GM12878 (cell line): ENCODE results near the gene ARID4B. TPM values are rescaled to one million over a fixed set of nuclear protein-coding genes. Genes with fewer than 3 reads are reported as not detected.
A peak's percentile ranks its signal among the peaks of the same experiment; 100 is the strongest.

ENCODE experiments used
- ATAC-seq: fragments of 200-7000 bp; cut with Tn5 transposase; 3 replicates; pipeline ENCODE4 v1.9.1; 2020; ENCODE audit warnings: mild to moderate bottlenecking, moderate library complexity
- BruUV-seq: library from RNA; stranded (reverse); fragments of 400-500 nt; replicated peaks from 2 replicates; lab custom pipeline; 2021; lab: Mats Ljungman, UMichigan
- CTCF ChIA-PET: fragments of 300-600 bp; sonication (Branson Sonifier 250); formaldehyde crosslinking; extraction: SDS; loops from one replicate; lab custom pipeline; 2021; ENCODE audit warnings: inconsistent platforms; lab: Yijun Ruan, JAX
- POLR2A ChIA-PET: fragments of 350-600 bp; formaldehyde crosslinking; extraction: SDS; loops from one replicate; lab custom pipeline; 2021; ENCODE audit warnings: inconsistent platforms; lab: Charles Lee
- RAD21 ChIA-PET: fragments of 300-600 bp; sonication (Branson Sonifier 250); formaldehyde crosslinking; loops from one replicate; lab custom pipeline; 2023; ENCODE audit warnings: antibody characterized with exemption; ENCODE audit not compliant: unreplicated experiment; lab: Charles Lee
- SMC1A ChIA-PET: fragments of 300-600 bp; sonication (Branson Sonifier 250); formaldehyde crosslinking; loops from one replicate; lab custom pipeline; 2023; ENCODE audit not compliant: unreplicated experiment, uncharacterized antibody; lab: Charles Lee
- DNase-seq: peaks from one replicate; pipeline ENCODE4 v3.0.0-alpha.2; 2011; ENCODE audit warnings: low read depth, low spot score
- FAIRE-seq: peaks from 3 replicates; lab custom pipeline; 2011; peaks lifted over from hg19 to GRCh38; lab: Jason Lieb, UNC
- H2AFZ ChIP-seq: 2 replicates; pipeline ENCODE4 v1.6.0; 2011; ENCODE audit warnings: low read depth, low read length, control low read depth; ENCODE audit not compliant: control insufficient read depth
- H3K27ac ChIP-seq: 2 replicates; pipeline ENCODE4 v1.5.1; 2011; ENCODE audit warnings: control low read depth; ENCODE audit not compliant: control insufficient read depth, insufficient read depth
- H3K27me3 ChIP-seq, 2 experiments: replicated peaks in 1 of 2; 2 replicates each; pipeline versions ENCODE4 v1.6.0 to v1.6.1; 2011; ENCODE audit warnings: low read length in 1 of 2; ENCODE audit not compliant: control insufficient read depth in 2 of 2, insufficient read depth in 2 of 2
- H3K36me3 ChIP-seq, 2 experiments: 2 replicates each; pipeline ENCODE4 v1.5.1; 2011; ENCODE audit warnings: low read length in 1 of 2; ENCODE audit not compliant: control insufficient read depth in 2 of 2, insufficient read depth in 2 of 2
- H3K4me1 ChIP-seq: 2 replicates; pipeline ENCODE4 v1.6.1; 2011; ENCODE audit warnings: mild to moderate bottlenecking, low read length, moderate library complexity, mixed read lengths; ENCODE audit not compliant: control insufficient read depth, insufficient read depth
- H3K4me2 ChIP-seq: 2 replicates; pipeline ENCODE4 v1.6.0; 2011; ENCODE audit warnings: control low read depth; ENCODE audit not compliant: control insufficient read depth, insufficient read depth
- H3K4me3 ChIP-seq: fragments of 200-600 bp; sonication (generic); 2 replicates; pipeline ENCODE4 v1.5.1; 2016
- H3K79me2 ChIP-seq: 2 replicates; pipeline ENCODE4 v1.6.0; 2011; ENCODE audit warnings: low read length; ENCODE audit not compliant: control insufficient read depth, insufficient read depth
- H3K9ac ChIP-seq: 2 replicates; pipeline ENCODE4 v1.8.0; 2011; ENCODE audit warnings: low read length, control low read depth, mixed read lengths; ENCODE audit not compliant: control insufficient read depth, insufficient read depth
- H3K9me3 ChIP-seq: replicated peaks from 3 replicates; pipeline ENCODE4 v1.5.1; 2011; ENCODE audit warnings: mild to moderate bottlenecking, low read length; ENCODE audit not compliant: control insufficient read depth, insufficient read depth
- H4K20me1 ChIP-seq: 2 replicates; pipeline ENCODE4 v1.6.0; 2011; ENCODE audit not compliant: control insufficient read depth, insufficient read depth
- BACH1 ChIP-seq: fragments of 450-650 bp; IDR thresholded peaks from 2 replicates; pipeline ENCODE4 v1.6.1; 2017; ENCODE audit warnings: mild to moderate bottlenecking, borderline replicate concordance
- BCL3 ChIP-seq: IDR thresholded peaks from 2 replicates; pipeline ENCODE4 v1.6.1; 2011; ENCODE audit warnings: borderline replicate concordance, low read depth, mild to moderate bottlenecking, moderate library complexity, low read length; ENCODE audit not compliant: insufficient read depth, poor library complexity, severe bottlenecking
- BHLHE40 ChIP-seq, 2 experiments: fragments of 450-650 bp in 1 of 2; IDR thresholded peaks; 2 replicates each; pipeline ENCODE4 v1.6.1; 2011 to 2017; ENCODE audit warnings: low read depth in 2 of 2, borderline replicate concordance in 1 of 2, improper control_type of control experiment in 1 of 2, low read length in 1 of 2, mild to moderate bottlenecking in 1 of 2
- CBX3 ChIP-seq: fragments of 200-600 bp; sonication (generic); IDR thresholded peaks from 2 replicates; pipeline ENCODE4 v1.6.1; 2016; ENCODE audit warnings: low read depth, borderline replicate concordance
- CHD2 ChIP-seq: IDR thresholded peaks from 2 replicates; pipeline ENCODE4 v1.6.1; 2011; ENCODE audit warnings: low read depth, low read length, improper control_type of control experiment, borderline replicate concordance
- CREB1 ChIP-seq: IDR thresholded peaks from 2 replicates; pipeline ENCODE4 v1.6.1; 2012; ENCODE audit warnings: low read depth, mild to moderate bottlenecking, inconsistent platforms
- ETV6 ChIP-seq, 2 experiments: fragments of 450-650 bp in 1 of 2; IDR thresholded peaks in 1 of 2; conservative IDR thresholded peaks in 1 of 2; 2 replicates each; pipeline ENCODE4 v1.6.1; 2014; ENCODE audit warnings: antibody characterized with exemption in 1 of 2, borderline replicate concordance in 1 of 2, low read depth in 1 of 2, mild to moderate bottlenecking in 1 of 2, moderate library complexity in 1 of 2
- GABPA ChIP-seq: IDR thresholded peaks from 2 replicates; pipeline ENCODE4 v1.6.1; 2014; ENCODE audit warnings: antibody characterized with exemption, low read depth, mild to moderate bottlenecking, inconsistent platforms
- HDAC2 ChIP-seq: fragments of 200-600 bp; sonication (generic); IDR thresholded peaks from 2 replicates; pipeline ENCODE4 v1.6.1; 2017
- HDAC6 ChIP-seq: fragments of 200-600 bp; sonication (generic); IDR thresholded peaks from one replicate; pipeline ENCODE4 v1.8.0; 2017; ENCODE audit warnings: antibody characterized with exemption; ENCODE audit not compliant: unreplicated experiment
- IKZF1 ChIP-seq: fragments of 450-650 bp; conservative IDR thresholded peaks from 2 replicates; pipeline ENCODE4 v1.6.1; 2017; ENCODE audit warnings: antibody characterized with exemption, mild to moderate bottlenecking
- IRF4 ChIP-seq: IDR thresholded peaks from 2 replicates; pipeline ENCODE4 v1.6.1; 2011; ENCODE audit warnings: low read depth, low read length
- MEF2A ChIP-seq: IDR thresholded peaks from 2 replicates; pipeline ENCODE4 v1.6.1; 2011; ENCODE audit warnings: low read depth, mild to moderate bottlenecking, low read length, moderate library complexity; ENCODE audit not compliant: insufficient read depth
- MYC ChIP-seq: IDR thresholded peaks from 2 replicates; pipeline ENCODE4 v1.6.1; 2011; ENCODE audit warnings: mild to moderate bottlenecking, low read length, moderate library complexity, inconsistent platforms; ENCODE audit not compliant: insufficient read depth, insufficient replicate concordance, insufficient read length, severe bottlenecking
- NR2C1 ChIP-seq: fragments of 450-650 bp; IDR thresholded peaks from 2 replicates; pipeline ENCODE4 v1.6.1; 2017; ENCODE audit warnings: antibody characterized with exemption, mild to moderate bottlenecking, moderate library complexity
- PAX8 ChIP-seq: fragments of 450-650 bp; IDR thresholded peaks from 2 replicates; pipeline ENCODE4 v1.6.1; 2017; ENCODE audit warnings: mild to moderate bottlenecking, moderate library complexity
- PKNOX1 ChIP-seq: fragments of 450-650 bp; IDR thresholded peaks from 2 replicates; pipeline ENCODE4 v1.6.1; 2016; ENCODE audit warnings: mild to moderate bottlenecking
- RUNX3 ChIP-seq: IDR thresholded peaks from 2 replicates; pipeline ENCODE4 v1.6.1; 2012; ENCODE audit warnings: low read length, inconsistent platforms
- SMARCA5 ChIP-seq: fragments of 450-650 bp; IDR thresholded peaks from 2 replicates; pipeline ENCODE4 v1.6.1; 2017; ENCODE audit warnings: mild to moderate bottlenecking
- WRNIP1 ChIP-seq: IDR thresholded peaks from 2 replicates; pipeline ENCODE4 v1.6.1; 2011; ENCODE audit warnings: low read depth, low read length, improper control_type of control experiment, borderline replicate concordance
- ZSCAN29 ChIP-seq: fragments of 450-650 bp; IDR thresholded peaks from 2 replicates; pipeline ENCODE4 v1.6.1; 2017; ENCODE audit warnings: mild to moderate bottlenecking, moderate library complexity
- WGBS: methylation state at CpG from one replicate; pipeline ENCODE4 v1.1.6; 2016; ENCODE audit warnings: low lambda C conversion rate; ENCODE audit not compliant: insufficient replicate concordance, insufficient coverage; ENCODE audit errors: missing lambda C conversion rate; 5-methylcytosine and 5-hydroxymethylcytosine counted together
- in situ Hi-C: fragments of 300-500 bp; cut with MboI; formaldehyde crosslinking; loops from 9 replicates; pipeline ENCODE4 v1.14.3; 2018; ENCODE audit warnings: mixed read lengths
- intact Hi-C: fragments of 100-400 bp; cut with micrococcal nuclease; formaldehyde crosslinking; loops from one replicate; pipeline ENCODE4 v1.14.2; 2022; ENCODE audit not compliant: unreplicated experiment
- polyA plus RNA-seq, 11 experiments: library from polyadenylated mRNA; depleted of rRNA in 4 of 11; unstranded in 6 of 11; stranded (reverse) in 5 of 11; fragments of >200 nt; fragmentation: Nextera tagmentation in 4 of 11; fragmentation: Illumina TruSeq in 1 of 11; extraction: Ambion mirVana in 4 of 11; extraction: Trizol in 1 of 11; gene quantifications; 1 replicate in 1 of 11; 2 replicates in 10 of 11; pipeline versions ENCODE4 v1.2.1 to v1.2.3, GENCODE V29; 2011 to 2016; ENCODE audit warnings: inconsistent platforms in 2 of 11, missing spikeins in 2 of 11, low read depth in 1 of 11
- total RNA-seq, 4 experiments: library from RNA; depleted of rRNA in 3 of 4; stranded (reverse); fragments of >200 nt in 3 of 4; fragmentation: Illumina TruSeq in 1 of 4; extraction: Trizol in 1 of 4; gene quantifications; 2 replicates each; pipeline versions ENCODE4 v1.2.1 to v1.2.3, GENCODE V29; 2013 to 2021

ARID4B gene
- total and polyA plus RNA-seq, 10 of the 15 experiments (the other 5 are each of a cell fraction or from before 2014, with no cell fraction given) = 13.6 to 39.1 (median 28.0) TPM

GRCh38 chr1:235328271-235329138 lies 526 bp upstream of the ARID4B start, which contains the start of gene GGPS1:
Gene GGPS1 (plus strand): TSS chr1:235328570. CDS start chr1:235335265, 6,695 bp downstream.
- H3K4me1 ChIP-seq = peaks cover 8% of the 10 kb centered on the region; the same call in 1 of the 2 replicates
- intact Hi-C loops = loop anchor here (1.0 to 5.0 kb wide), 4 partner anchors 39 to 201 kb away; partner anchors contain the start of genes B3GALNT2, TBCE and TOMM20
- WGBS = under 1% methylated on average over 49 of the region's 54 CpGs
- TF ChIP-seq SMARCA5 (no peak), WRNIP1 (0 out of 2 replicates have a peak, but pooled peaks have one; percentile 35), BCL3 (peak; percentile 15), ZSCAN29 (peak; percentile 88), CHD2 (peak; percentile 77), CREB1 (peak; percentile 80), ETV6 (conservative IDR thresholded peaks at IDR 0.05 in 1 of 2, IDR thresholded peaks at IDR 0.05 in 1 of 2; ENCODE audit: borderline replicate concordance in 1 of 2, low read depth in 1 of 2) (peak in 1 of 2 experiments; percentile 72; a peak in 1 of 4 replicates), BACH1 (peak; percentile 12; the same call in 1 of the 2 replicates), NR2C1 (peak; percentile 92), BHLHE40 (IDR thresholded peaks at IDR 0.05; ENCODE audit: borderline replicate concordance in 1 of 2, low read depth in 2 of 2, low read length in 1 of 2) (peak in 1 of 2 experiments; percentile 42; a peak in 1 of 4 replicates), HDAC2 (no peak), PAX8 (no peak), PKNOX1 (peak; percentile 82), CBX3 (no peak), MEF2A (no peak), GABPA (peak; percentile 90), HDAC6 (no peak), RUNX3 (peak; percentile 59), MYC (no peak), IKZF1 (peak; percentile 68), IRF4 (no peak)

More at GRCh38 chr1:235328271-235329138, 526 bp upstream of the ARID4B start, which contains the start of gene GGPS1:
- H3K27ac ChIP-seq = peak within 1 kb of the TSS; percentile 93
- peak; percentile 87 for ATAC-seq
- peak; percentile 99 for DNase-seq
- H3K9me3 ChIP-seq = no peaks in the 10 kb centered on the region; the same call in 2 of the 3 replicates
- peak within 1 kb of the TSS; percentile 92 for H3K4me3 ChIP-seq
- H4K20me1 ChIP-seq = no peaks in the 10 kb centered on the region
- no TSS peak for BruUV-seq
- POLR2A ChIA-PET = interaction anchor here (0.6 to 3.5 kb wide), 9 partner anchors 11 to 168 kb away, joined by 3 to 17 read pairs (median 4); partner anchors contain the start of genes RBM34 and TBCE
- peaks cover 87% of the 10 kb centered on the region for H3K79me2 ChIP-seq
- in situ Hi-C loops = no loop called here
- no peaks in the 10 kb centered on the region for H3K27me3 ChIP-seq
- no peaks in the 10 kb centered on the region; a peak in 1 of 4 replicates for H3K36me3 ChIP-seq
- peak within 1 kb of the TSS; percentile 96 for H3K9ac ChIP-seq
- peak; percentile 98 for FAIRE-seq
- peak within 1 kb of the TSS; percentile 86 for H3K4me2 ChIP-seq
- SMC1A ChIA-PET = interaction anchor here (0.7 to 4.5 kb wide), 12 partner anchors 12 to 224 kb away, joined by 3 to 38 read pairs (median 4); no protein-coding TSS in a partner anchor
- RAD21 ChIA-PET = interaction anchor here (0.9 to 2.5 kb wide), 6 partner anchors 12 to 174 kb away, joined by 3 to 9 read pairs (median 5); partner anchors contain the start of gene TBCE
- CTCF ChIA-PET = interaction anchor here (1.2 to 3.6 kb wide), 5 partner anchors 12 to 75 kb away, joined by 4 to 23 read pairs (median 6); no protein-coding TSS in a partner anchor
- H2AFZ ChIP-seq = peak within 1 kb of the TSS; percentile 74
